HCT116 (cell line): Measurements from ENCODE around the gene TOLLIP.

ENCODE experiments used
- ATF3 ChIP-seq: IDR thresholded peaks from 2 replicates; pipeline ENCODE4 v1.6.1; 2012
- EZH2 ChIP-seq: fragments of 200-600 bp; sonication (generic); IDR thresholded peaks from 2 replicates; pipeline ENCODE4 v1.6.1; 2017; ENCODE audit warnings: antibody characterized with exemption, mixed run types
- MAX ChIP-seq: IDR thresholded peaks from 2 replicates; pipeline ENCODE4 v1.6.1; 2012
- POLR2A ChIP-seq: IDR thresholded peaks from 2 replicates; pipeline ENCODE4 v1.7.0; 2011; ENCODE audit warnings: borderline replicate concordance; ENCODE audit not compliant: insufficient read depth, insufficient read length; ENCODE audit errors: extremely low read depth
- POLR2AphosphoS5 ChIP-seq: IDR thresholded peaks from 2 replicates; pipeline ENCODE4 v1.6.1; 2011; ENCODE audit warnings: mild to moderate bottlenecking, low read depth, low read length, moderate library complexity
- ZBTB33 ChIP-seq: IDR thresholded peaks from 2 replicates; pipeline ENCODE4 v1.6.1; 2011; ENCODE audit warnings: mild to moderate bottlenecking, low read length, moderate library complexity; ENCODE audit not compliant: insufficient replicate concordance; ENCODE audit errors: extremely low read depth
- ZNF274 ChIP-seq: fragments of 200-500 bp; sonication (Bioruptor generic); IDR thresholded peaks from 2 replicates; pipeline ENCODE4 v1.6.1; 2014; ENCODE audit warnings: mild to moderate bottlenecking, low read depth, low read length, inconsistent platforms
- TF ChIP-seq, protein P1 (sequence below), 3 experiments: fragments of 200-600 bp in 1 of 3; sonication (generic) in 1 of 3; IDR thresholded peaks in 2 of 3; conservative IDR thresholded peaks in 1 of 3; 2 replicates each; pipeline ENCODE4 v1.5.1; 2012 to 2017; ENCODE audit warnings: low read depth in 2 of 3, low read length in 2 of 3, antibody characterized with exemption in 1 of 3, borderline replicate concordance in 1 of 3, control low read depth in 1 of 3, mild to moderate bottlenecking in 1 of 3, mixed read lengths in 1 of 3, mixed run types in 1 of 3, moderate library complexity in 1 of 3; ENCODE audit not compliant: insufficient read depth in 1 of 3
- TF ChIP-seq, protein P2 (sequence below): IDR thresholded peaks from 2 replicates; pipeline ENCODE4 v1.6.1; 2012; ENCODE audit warnings: low read depth

DNA sequence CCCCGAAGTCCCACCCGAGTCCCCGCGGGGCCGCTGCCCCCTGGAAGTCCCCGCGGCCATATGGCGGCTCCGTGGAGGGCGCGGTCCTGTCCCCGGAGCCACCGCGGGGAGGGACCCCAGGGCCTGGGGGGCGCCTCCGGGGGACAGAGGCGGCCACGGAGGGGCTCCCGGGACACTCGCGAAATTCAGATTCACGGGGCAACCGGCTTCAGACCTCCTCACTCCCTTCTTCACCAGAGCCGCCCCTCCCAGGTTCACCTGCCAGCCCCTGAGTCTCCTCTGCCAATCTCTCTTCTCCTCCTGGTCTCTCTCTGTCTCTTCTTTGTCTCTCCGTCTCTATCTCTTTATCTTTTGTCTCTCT lies 28.2 kb upstream of the TOLLIP start:
- TF ChIP-seq ZBTB33 (no peak), POLR2A (no peak), ZNF274 (no peak), ATF3 (no peak), EZH2 (no peak), POLR2AphosphoS5 (no peak), MAX (no peak)
- TF ChIP-seq, protein P1, sequence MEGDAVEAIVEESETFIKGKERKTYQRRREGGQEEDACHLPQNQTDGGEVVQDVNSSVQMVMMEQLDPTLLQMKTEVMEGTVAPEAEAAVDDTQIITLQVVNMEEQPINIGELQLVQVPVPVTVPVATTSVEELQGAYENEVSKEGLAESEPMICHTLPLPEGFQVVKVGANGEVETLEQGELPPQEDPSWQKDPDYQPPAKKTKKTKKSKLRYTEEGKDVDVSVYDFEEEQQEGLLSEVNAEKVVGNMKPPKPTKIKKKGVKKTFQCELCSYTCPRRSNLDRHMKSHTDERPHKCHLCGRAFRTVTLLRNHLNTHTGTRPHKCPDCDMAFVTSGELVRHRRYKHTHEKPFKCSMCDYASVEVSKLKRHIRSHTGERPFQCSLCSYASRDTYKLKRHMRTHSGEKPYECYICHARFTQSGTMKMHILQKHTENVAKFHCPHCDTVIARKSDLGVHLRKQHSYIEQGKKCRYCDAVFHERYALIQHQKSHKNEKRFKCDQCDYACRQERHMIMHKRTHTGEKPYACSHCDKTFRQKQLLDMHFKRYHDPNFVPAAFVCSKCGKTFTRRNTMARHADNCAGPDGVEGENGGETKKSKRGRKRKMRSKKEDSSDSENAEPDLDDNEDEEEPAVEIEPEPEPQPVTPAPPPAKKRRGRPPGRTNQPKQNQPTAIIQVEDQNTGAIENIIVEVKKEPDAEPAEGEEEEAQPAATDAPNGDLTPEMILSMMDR (IDR thresholded peaks at IDR 0.05 in 2 of 3, conservative IDR thresholded peaks at IDR 0.05 in 1 of 3; ENCODE audit: borderline replicate concordance in 1 of 3, insufficient read depth in 1 of 3, low read depth in 2 of 3, low read length in 2 of 3) = no peak
- TF ChIP-seq, protein P2, sequence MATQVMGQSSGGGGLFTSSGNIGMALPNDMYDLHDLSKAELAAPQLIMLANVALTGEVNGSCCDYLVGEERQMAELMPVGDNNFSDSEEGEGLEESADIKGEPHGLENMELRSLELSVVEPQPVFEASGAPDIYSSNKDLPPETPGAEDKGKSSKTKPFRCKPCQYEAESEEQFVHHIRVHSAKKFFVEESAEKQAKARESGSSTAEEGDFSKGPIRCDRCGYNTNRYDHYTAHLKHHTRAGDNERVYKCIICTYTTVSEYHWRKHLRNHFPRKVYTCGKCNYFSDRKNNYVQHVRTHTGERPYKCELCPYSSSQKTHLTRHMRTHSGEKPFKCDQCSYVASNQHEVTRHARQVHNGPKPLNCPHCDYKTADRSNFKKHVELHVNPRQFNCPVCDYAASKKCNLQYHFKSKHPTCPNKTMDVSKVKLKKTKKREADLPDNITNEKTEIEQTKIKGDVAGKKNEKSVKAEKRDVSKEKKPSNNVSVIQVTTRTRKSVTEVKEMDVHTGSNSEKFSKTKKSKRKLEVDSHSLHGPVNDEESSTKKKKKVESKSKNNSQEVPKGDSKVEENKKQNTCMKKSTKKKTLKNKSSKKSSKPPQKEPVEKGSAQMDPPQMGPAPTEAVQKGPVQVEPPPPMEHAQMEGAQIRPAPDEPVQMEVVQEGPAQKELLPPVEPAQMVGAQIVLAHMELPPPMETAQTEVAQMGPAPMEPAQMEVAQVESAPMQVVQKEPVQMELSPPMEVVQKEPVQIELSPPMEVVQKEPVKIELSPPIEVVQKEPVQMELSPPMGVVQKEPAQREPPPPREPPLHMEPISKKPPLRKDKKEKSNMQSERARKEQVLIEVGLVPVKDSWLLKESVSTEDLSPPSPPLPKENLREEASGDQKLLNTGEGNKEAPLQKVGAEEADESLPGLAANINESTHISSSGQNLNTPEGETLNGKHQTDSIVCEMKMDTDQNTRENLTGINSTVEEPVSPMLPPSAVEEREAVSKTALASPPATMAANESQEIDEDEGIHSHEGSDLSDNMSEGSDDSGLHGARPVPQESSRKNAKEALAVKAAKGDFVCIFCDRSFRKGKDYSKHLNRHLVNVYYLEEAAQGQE = no peak
